Neural progenitor cell (in vitro differentiated cells): Measurements from ENCODE around the gene IFT52.
"Not testable (repeated sequence)": the region's sequence is repeated elsewhere in the genome, so short reads cannot be mapped to it uniquely, and the experiment has no call there.

Experiments
- EZH2 ChIP-seq: fragments of 200-600 bp; sonication (generic); IDR thresholded peaks from 2 replicates; pipeline ENCODE4 v1.6.1; 2017; ENCODE audit warnings: antibody characterized with exemption, mild to moderate bottlenecking, moderate library complexity
- TF ChIP-seq, protein P1 (sequence below): fragments of 200-600 bp; sonication (generic); IDR thresholded peaks from 2 replicates; pipeline ENCODE4 v1.5.1; 2017; ENCODE audit warnings: antibody characterized with exemption, mild to moderate bottlenecking

DNA sequence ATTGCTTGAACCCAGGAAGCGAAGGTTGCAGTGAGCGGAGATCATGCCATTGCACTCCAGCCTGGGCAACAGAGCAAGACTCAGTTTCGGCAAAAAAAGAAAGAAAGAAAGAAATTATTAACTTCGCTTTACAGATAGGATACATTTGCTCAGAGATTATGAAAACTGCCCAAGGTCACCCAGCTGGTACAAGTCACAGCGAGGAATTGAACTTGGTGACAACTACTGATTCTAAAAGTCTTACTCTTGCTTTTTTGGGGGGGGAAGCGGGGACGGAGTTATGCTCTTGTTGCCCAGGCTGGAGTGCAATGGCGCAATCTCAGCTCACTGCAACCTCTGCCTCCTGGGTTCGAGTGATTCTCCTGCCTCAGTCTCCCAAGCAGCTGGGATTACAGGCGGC lies 2.2 kb upstream of the IFT52 start:
- TF ChIP-seq, protein P1, sequence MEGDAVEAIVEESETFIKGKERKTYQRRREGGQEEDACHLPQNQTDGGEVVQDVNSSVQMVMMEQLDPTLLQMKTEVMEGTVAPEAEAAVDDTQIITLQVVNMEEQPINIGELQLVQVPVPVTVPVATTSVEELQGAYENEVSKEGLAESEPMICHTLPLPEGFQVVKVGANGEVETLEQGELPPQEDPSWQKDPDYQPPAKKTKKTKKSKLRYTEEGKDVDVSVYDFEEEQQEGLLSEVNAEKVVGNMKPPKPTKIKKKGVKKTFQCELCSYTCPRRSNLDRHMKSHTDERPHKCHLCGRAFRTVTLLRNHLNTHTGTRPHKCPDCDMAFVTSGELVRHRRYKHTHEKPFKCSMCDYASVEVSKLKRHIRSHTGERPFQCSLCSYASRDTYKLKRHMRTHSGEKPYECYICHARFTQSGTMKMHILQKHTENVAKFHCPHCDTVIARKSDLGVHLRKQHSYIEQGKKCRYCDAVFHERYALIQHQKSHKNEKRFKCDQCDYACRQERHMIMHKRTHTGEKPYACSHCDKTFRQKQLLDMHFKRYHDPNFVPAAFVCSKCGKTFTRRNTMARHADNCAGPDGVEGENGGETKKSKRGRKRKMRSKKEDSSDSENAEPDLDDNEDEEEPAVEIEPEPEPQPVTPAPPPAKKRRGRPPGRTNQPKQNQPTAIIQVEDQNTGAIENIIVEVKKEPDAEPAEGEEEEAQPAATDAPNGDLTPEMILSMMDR, result not testable (repeated sequence)
- TF ChIP-seq EZH2, result not testable (repeated sequence)
